Astrocyte of the cerebellum (primary cell): ENCODE results near the gene DNHD1.

Experiments used
- DNase-seq: peaks from one replicate; pipeline ENCODE4 v3.0.0-alpha.2; 2011; ENCODE audit warnings: low read depth
- H3K4me3 ChIP-seq: 2 replicates; pipeline ENCODE4 v1.5.1; 2011; ENCODE audit warnings: mild to moderate bottlenecking, low read depth, low read length, moderate library complexity
- CTCF ChIP-seq: IDR thresholded peaks from 2 replicates; pipeline ENCODE4 v1.5.1; 2012; ENCODE audit warnings: low read length, low read depth, moderate library complexity, mild to moderate bottlenecking; ENCODE audit errors: missing control alignments
- in situ Hi-C: cut with HindIII; loops from 2 replicates; pipeline ENCODE4 v1.10.0; 2017; ENCODE audit warnings: low sequenced_read_pairs

Gene DNHD1

DNA sequence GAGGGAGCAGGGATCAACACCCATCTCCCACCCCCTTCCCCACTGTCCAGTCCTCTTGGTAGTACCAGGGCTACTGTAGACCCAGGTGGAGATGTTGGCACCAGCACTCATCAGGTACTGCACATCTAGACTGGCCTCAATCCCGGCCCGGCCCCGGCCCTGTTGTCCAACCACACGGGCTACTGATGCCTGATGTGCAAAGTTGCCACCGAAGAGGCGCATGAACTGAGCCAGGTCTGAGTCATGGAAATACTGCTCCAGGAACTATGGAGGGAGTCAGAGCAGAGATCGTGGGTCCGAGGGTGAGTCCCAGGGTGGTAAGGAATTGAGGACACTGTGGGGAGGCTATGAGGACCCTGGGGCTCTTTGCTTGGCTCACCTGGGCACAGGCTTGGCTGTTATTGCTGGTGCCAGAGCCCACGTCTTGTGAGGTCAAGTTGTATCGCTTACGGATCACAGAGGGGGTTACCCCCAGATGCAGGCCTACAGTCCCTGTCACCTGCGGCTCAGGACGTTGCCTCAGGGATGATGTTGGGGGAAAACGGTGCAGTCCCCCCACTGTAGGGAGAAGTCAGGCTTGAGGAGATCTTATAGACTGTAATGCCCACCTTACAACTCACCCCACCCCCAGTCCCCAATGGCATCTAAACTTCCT, 119.6 kb downstream of the DNHD1 start:
- no peak for DNase-seq

DNA sequence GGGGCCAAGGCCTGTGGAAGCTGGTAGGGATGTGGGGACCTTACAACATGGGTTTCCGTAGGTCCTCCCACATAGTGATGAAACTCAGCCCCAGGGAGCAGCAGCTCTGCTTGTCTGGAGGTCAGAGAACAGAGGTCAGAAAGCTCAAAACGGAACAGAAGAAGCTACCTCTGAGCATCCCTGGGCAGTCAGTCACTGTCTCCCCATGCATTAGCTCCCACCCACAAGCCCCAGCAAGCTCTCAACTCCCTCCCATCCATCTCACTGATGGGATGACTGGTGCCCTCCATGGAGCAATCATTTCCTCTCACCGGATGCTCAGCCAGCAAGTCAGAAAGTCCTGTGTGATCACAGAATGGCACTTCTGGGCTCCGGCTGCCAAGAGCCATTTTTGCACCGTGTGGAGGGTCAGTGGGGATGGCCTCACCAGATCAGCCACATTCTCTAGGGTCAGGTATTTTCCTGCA, 120.3 kb downstream of the DNHD1 start:
- DNase-seq = no peak
- in situ Hi-C loops = no loop called here
- TF ChIP-seq CTCF = no peak
- H3K4me3 ChIP-seq = peak overlapping the region; percentile 69

More for the DNA sequence above, 119.6 kb downstream of the DNHD1 start:
- in situ Hi-C loops = no loop called here
- H3K4me3 ChIP-seq = no peak overlapping the region
- TF ChIP-seq CTCF = no peak

GRCh38 chr11:6618117-6619003, 121.3 kb downstream of the DNHD1 start:
- no peak for TF ChIP-seq CTCF
- peak; percentile 27 for DNase-seq

DNA sequence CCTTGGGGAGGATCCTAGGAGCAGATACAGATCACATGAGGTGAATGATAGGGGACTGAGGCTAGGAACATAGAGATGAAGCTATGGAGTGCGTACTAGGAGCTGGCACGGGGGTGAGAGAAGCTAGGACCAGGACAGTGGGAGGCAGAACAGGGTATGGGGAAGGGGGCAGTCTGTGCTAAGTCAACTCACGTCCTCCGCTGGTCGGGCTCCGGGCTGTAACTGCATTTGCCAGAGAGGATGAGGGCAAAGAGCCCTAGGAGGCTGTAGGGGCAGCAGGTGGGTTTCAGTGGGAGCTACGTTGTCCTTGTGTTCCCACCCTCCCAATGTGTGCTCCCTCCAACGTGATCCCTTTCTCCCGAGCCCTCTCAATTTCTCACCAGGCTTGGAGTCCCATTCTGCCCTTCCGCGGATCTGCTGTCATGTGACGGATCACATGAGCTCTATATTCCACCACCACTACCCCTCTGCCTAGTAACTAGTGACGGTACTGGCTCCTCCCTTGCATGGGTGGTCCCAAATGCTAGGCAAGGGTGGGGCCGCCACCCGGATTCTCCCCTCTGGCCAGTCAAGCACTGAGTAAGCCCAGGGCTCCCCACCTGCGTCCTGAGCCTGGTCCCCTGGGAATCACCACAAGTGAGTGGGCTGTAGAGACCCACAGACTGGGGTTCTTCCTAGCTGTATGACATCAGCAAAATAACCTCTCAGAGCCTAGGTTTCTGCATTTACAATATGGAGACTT, 122.1 kb downstream of the DNHD1 start, which contains the start of gene TPP1:
TSS of gene TPP1 (minus strand) at position 419 of the 742 bp plus-strand sequence. CDS start at position 397, 22 bp downstream.
- in situ Hi-C loops = no loop called here

More at GRCh38 chr11:6618117-6619003, 121.3 kb downstream of the DNHD1 start:
- in situ Hi-C loops = no loop called here
- H3K4me3 ChIP-seq = peak overlapping the region; percentile 69

GRCh38 chr11:6620636-6621035, 123.6 kb downstream of the DNHD1 start:
- DNase-seq = no peak
- no peak overlapping the region for H3K4me3 ChIP-seq
- in situ Hi-C loops = no loop called here
- no peak for TF ChIP-seq CTCF

More for the DNA sequence above, 122.1 kb downstream of the DNHD1 start, which contains the start of gene TPP1:
- TF ChIP-seq CTCF = no peak
- DNase-seq = peak; percentile 90
- peak within 1 kb of the TSS; percentile 69 for H3K4me3 ChIP-seq
